Liver (tissue), 9 donors: ENCODE results near the gene ANXA6. TPM values are rescaled to one million over a fixed set of nuclear protein-coding genes. Genes with fewer than 3 reads are reported as not detected.
A peak's percentile ranks its signal among the peaks of the same experiment; 100 is the strongest.

ENCODE experiments used
- DNase-seq: peaks from one replicate; pipeline ENCODE4 v3.0.0-alpha.2; 2017; ENCODE audit warnings: low spot score
- H3K27ac ChIP-seq, 2 donors: one replicate each; pipeline ENCODE4 v1.7.0; 2013; ENCODE audit warnings: inconsistent platforms in 2 of 2, low read length in 2 of 2, control low read depth in 1 of 2, low read depth in 1 of 2, mild to moderate bottlenecking in 1 of 2
- H3K27me3 ChIP-seq, 4 donors: one replicate each; pipeline versions ENCODE4 v1.6.1 to v1.7.0; 2013; ENCODE audit warnings: low read length in 3 of 4, inconsistent platforms in 1 of 4, mild to moderate bottlenecking in 1 of 4, moderate library complexity in 1 of 4; ENCODE audit not compliant: control insufficient read depth in 4 of 4, insufficient read depth in 4 of 4
- H3K36me3 ChIP-seq, 4 donors: one replicate each; pipeline versions ENCODE4 v1.6.1 to v1.7.0; 2013; ENCODE audit warnings: low read length in 3 of 4, mild to moderate bottlenecking in 3 of 4, low read depth in 1 of 4, moderate library complexity in 1 of 4; ENCODE audit not compliant: control insufficient read depth in 4 of 4, insufficient read depth in 3 of 4
- H3K4me1 ChIP-seq, 4 donors: one replicate each; pipeline versions ENCODE4 v1.6.1 to v1.7.0; 2013; ENCODE audit warnings: low read length in 3 of 4, mild to moderate bottlenecking in 3 of 4, moderate library complexity in 1 of 4; ENCODE audit not compliant: control insufficient read depth in 4 of 4, insufficient read depth in 4 of 4
- H3K4me3 ChIP-seq, 3 donors: one replicate each; pipeline versions ENCODE4 v1.6.1 to v1.7.0; 2013; ENCODE audit warnings: low read length in 3 of 3, control low read depth in 1 of 3, low read depth in 1 of 3, mild to moderate bottlenecking in 1 of 3
- H3K9ac ChIP-seq, 2 donors: one replicate each; pipeline ENCODE4 v1.7.0; 2013; ENCODE audit warnings: low read length in 2 of 2, mild to moderate bottlenecking in 2 of 2, moderate library complexity in 2 of 2, control low read depth in 1 of 2, low read depth in 1 of 2
- H3K9me3 ChIP-seq, 4 donors: one replicate each; pipeline versions ENCODE4 v1.6.1 to v1.7.0; 2013; ENCODE audit warnings: low read length in 3 of 4; ENCODE audit not compliant: control insufficient read depth in 4 of 4
- ATF3 ChIP-seq: IDR thresholded peaks from 2 replicates; pipeline ENCODE4 v1.6.1; 2016; ENCODE audit warnings: antibody characterized with exemption
- CTCF ChIP-seq: fragments of 150-350 bp; IDR thresholded peaks from 2 replicates; pipeline ENCODE4 v1.5.1; 2017; ENCODE audit warnings: improper control_type of control experiment, low read depth, low read length; ENCODE audit not compliant: missing input control
- FOXA2 ChIP-seq: IDR thresholded peaks from 2 replicates; pipeline ENCODE4 v1.6.1; 2016; ENCODE audit warnings: antibody characterized with exemption
- HNF4A ChIP-seq, 2 donors: conservative IDR thresholded peaks; 2 replicates each; pipeline ENCODE4 v1.6.1; 2016; ENCODE audit warnings: antibody characterized with exemption in 2 of 2, mild to moderate bottlenecking in 2 of 2
- HNF4G ChIP-seq: IDR thresholded peaks from 2 replicates; pipeline ENCODE4 v1.6.1; 2016; ENCODE audit warnings: antibody characterized with exemption
- MAX ChIP-seq: IDR thresholded peaks from 2 replicates; pipeline ENCODE4 v1.6.1; 2016; ENCODE audit warnings: antibody characterized with exemption
- NR2F2 ChIP-seq: IDR thresholded peaks from 2 replicates; pipeline ENCODE4 v1.6.1; 2016; ENCODE audit warnings: antibody characterized with exemption
- RAD21 ChIP-seq, 2 donors: IDR thresholded peaks; 2 replicates each; pipeline ENCODE4 v1.6.1; 2016; ENCODE audit warnings: antibody characterized with exemption in 2 of 2, mild to moderate bottlenecking in 2 of 2
- REST ChIP-seq: IDR thresholded peaks from 2 replicates; pipeline ENCODE4 v1.6.1; 2016; ENCODE audit warnings: antibody characterized with exemption, mild to moderate bottlenecking
- RXRA ChIP-seq, 2 donors: IDR thresholded peaks; 2 replicates each; pipeline ENCODE4 v1.6.1; 2017 to 2018; ENCODE audit warnings: antibody characterized with exemption in 2 of 2, mild to moderate bottlenecking in 1 of 2
- YY1 ChIP-seq: IDR thresholded peaks from 2 replicates; pipeline ENCODE4 v1.6.1; 2016; ENCODE audit warnings: antibody characterized with exemption, mild to moderate bottlenecking
- ZBTB33 ChIP-seq: IDR thresholded peaks from 2 replicates; pipeline ENCODE4 v1.6.1; 2016; ENCODE audit warnings: antibody characterized with exemption
- WGBS: extraction: QIAGEN DNeasy Blood & Tissue Kit; methylation state at CpG from one replicate; pipeline ENCODE4 v1.1.7; 2013; 5-methylcytosine and 5-hydroxymethylcytosine counted together
- polyA plus RNA-seq, 2 donors: library from polyadenylated mRNA; stranded (reverse) in 1 of 2; unstranded in 1 of 2; fragments of 200-250 nt in 1 of 2; fragments of >200 nt in 1 of 2; fragmentation: Nextera tagmentation in 1 of 2; extraction: Ambion mirVana in 1 of 2; gene quantifications; one replicate each; pipeline versions ENCODE4 v1.2.1 to v1.2.3, GENCODE V29; 2013 to 2015
- total RNA-seq, 2 donors: library from RNA; depleted of rRNA; stranded (reverse); fragments of >200 nt; gene quantifications; one replicate each; pipeline ENCODE4 v1.2.3, GENCODE V29; 2014
- donor health status: healthy.
- donor health status: healthy.
- donor health status: healthy.
- donor health status: healthy.
- donor health status: healthy.

Gene ANXA6
- total and polyA plus RNA-seq, 4 donors = 52.7 to 215 (median 126) TPM

GRCh38 chr5:151126199-151126645, 31.4 kb downstream of the ANXA6 start (continued):
- no peak for TF ChIP-seq ATF3
- peak; percentile 88 to 97 for TF ChIP-seq RAD21 (IDR thresholded peaks at IDR 0.05)
- peak; percentile 56 to 84 for TF ChIP-seq RXRA (IDR thresholded peaks at IDR 0.05)

GRCh38 chr5:151125421-151125820, 32.2 kb downstream of the ANXA6 start:
- no peak overlapping the region for H3K4me3 ChIP-seq
- 72% methylated on average over 7 of the region's 7 CpGs for WGBS
- H3K9ac ChIP-seq = no peak overlapping the region
- peaks cover 0 to 7% (median 2%) of the 10 kb centered on the region in 4 donors for H3K4me1 ChIP-seq
- peaks cover 11 to 78% (median 58%) of the 10 kb centered on the region in 4 donors for H3K36me3 ChIP-seq
- H3K27ac ChIP-seq = peak overlapping the region in 1 of 2 donors; percentile 18
- H3K9me3 ChIP-seq = no peaks in the 10 kb centered on the region
- H3K27me3 ChIP-seq = no peaks in the 10 kb centered on the region
- TF ChIP-seq MAX = no peak
- TF ChIP-seq ATF3 = no peak
- TF ChIP-seq HNF4A (conservative IDR thresholded peaks at IDR 0.05) = no peak
- no peak for TF ChIP-seq RAD21 (IDR thresholded peaks at IDR 0.05)
- no peak for TF ChIP-seq FOXA2
- TF ChIP-seq ZBTB33 = no peak
- TF ChIP-seq REST = no peak
- no peak for TF ChIP-seq HNF4G
- TF ChIP-seq CTCF = no peak
- TF ChIP-seq YY1 = no peak
- no peak for TF ChIP-seq NR2F2
- no peak for DNase-seq
